IgD-negative memory B cell (primary cell): Measurements from ENCODE around the gene MXD4. TPM values are rescaled to one million over a fixed set of nuclear protein-coding genes. Genes with fewer than 3 reads are reported as not detected.

Experiments
- H3K27ac Mint-ChIP-seq, 3 donors: one replicate each; pipeline ENCODE4 v1.8.0; 2020 to 2022; ENCODE audit warnings: mild to moderate bottlenecking in 3 of 3, mixed read lengths in 3 of 3, moderate library complexity in 1 of 3
- H3K27me3 Mint-ChIP-seq: one replicate; pipeline ENCODE4 v1.8.0; 2021; ENCODE audit warnings: mixed read lengths
- H3K36me3 Mint-ChIP-seq: one replicate; pipeline ENCODE4 v1.8.0; 2020; ENCODE audit warnings: mild to moderate bottlenecking, mixed read lengths
- H3K4me1 Mint-ChIP-seq, 3 donors: one replicate each; pipeline ENCODE4 v1.8.0; 2020 to 2022; ENCODE audit warnings: mixed read lengths in 3 of 3, mild to moderate bottlenecking in 1 of 3
- H3K4me3 Mint-ChIP-seq, 4 donors: one replicate each; pipeline ENCODE4 v1.8.0; 2020 to 2022; ENCODE audit warnings: mild to moderate bottlenecking in 4 of 4, mixed read lengths in 4 of 4, moderate library complexity in 3 of 4
- H3K9me3 Mint-ChIP-seq, 3 donors: one replicate each; pipeline ENCODE4 v1.8.0; 2020 to 2021; ENCODE audit warnings: mixed read lengths in 3 of 3, mild to moderate bottlenecking in 1 of 3
- polyA plus RNA-seq: library from polyadenylated mRNA; unstranded; fragments of 300-500 nt; fragmentation: Illumina TruSeq; gene quantifications from one replicate; pipeline ENCODE4 v1.2.3, GENCODE V29; 2021

Gene MXD4
- polyA plus RNA-seq, 1 donor from 2014 or later = 31.1 TPM

DNA sequence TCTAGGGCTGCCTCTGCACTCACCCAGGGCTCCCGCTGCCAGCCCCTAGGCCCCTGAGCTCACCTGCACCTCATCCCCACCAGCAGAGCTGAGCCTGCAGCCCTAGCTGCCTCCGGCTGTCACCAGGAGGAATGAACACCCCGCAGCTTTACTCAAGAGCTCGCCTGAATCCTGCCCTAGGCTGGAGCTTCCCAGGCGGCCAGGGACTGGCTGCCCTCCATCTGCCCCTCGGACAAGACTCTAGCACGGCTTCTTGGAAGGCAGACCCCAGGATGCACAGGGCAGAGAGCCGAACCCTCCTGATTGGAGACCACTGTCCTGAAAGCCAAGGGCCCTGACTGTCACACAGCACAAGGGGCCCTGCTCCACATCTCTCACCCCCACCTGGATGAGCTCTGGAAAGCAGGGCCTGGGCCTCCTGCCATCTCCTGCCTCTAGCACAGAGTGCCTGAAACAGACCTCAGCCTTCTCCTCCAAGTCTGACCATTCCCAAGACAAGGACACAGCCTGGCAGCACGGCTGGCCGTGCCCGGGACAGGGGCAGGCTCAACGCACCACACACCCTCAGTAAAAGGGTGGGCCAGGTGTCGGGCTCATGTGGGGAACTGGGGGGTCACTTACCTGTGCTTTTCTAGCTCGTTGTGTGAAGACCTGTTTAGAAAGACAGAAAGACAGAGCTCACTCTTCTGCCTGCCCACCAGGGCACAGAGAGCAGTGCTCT lies 4.4 kb downstream of the MXD4 start:
- H3K4me1 Mint-ChIP-seq = peaks cover 4 to 19% (median 7%) of the 10 kb centered on the region in 3 donors
- H3K9me3 Mint-ChIP-seq = no peaks in the 10 kb centered on the region
- H3K27ac Mint-ChIP-seq = peak overlapping the region in 2 of 3 donors; percentile 80
- no peaks in the 10 kb centered on the region for H3K27me3 Mint-ChIP-seq
- H3K36me3 Mint-ChIP-seq = peaks cover 2% of the 10 kb centered on the region
- H3K4me3 Mint-ChIP-seq = peak overlapping the region in 2 of 4 donors; percentile 54 to 65

GRCh38 chr4:2256781-2257191 lies 5.1 kb downstream of the MXD4 start:
- peaks cover 4 to 19% (median 7%) of the 10 kb centered on the region in 3 donors for H3K4me1 Mint-ChIP-seq
- H3K27ac Mint-ChIP-seq = peak overlapping the region; percentile 69 to 80 (median 80)
- peaks cover 2% of the 10 kb centered on the region for H3K36me3 Mint-ChIP-seq
- H3K27me3 Mint-ChIP-seq = no peaks in the 10 kb centered on the region
- H3K4me3 Mint-ChIP-seq = peak overlapping the region in 3 of 4 donors; percentile 16 to 81 (median 65)
- H3K9me3 Mint-ChIP-seq = no peaks in the 10 kb centered on the region

DNA sequence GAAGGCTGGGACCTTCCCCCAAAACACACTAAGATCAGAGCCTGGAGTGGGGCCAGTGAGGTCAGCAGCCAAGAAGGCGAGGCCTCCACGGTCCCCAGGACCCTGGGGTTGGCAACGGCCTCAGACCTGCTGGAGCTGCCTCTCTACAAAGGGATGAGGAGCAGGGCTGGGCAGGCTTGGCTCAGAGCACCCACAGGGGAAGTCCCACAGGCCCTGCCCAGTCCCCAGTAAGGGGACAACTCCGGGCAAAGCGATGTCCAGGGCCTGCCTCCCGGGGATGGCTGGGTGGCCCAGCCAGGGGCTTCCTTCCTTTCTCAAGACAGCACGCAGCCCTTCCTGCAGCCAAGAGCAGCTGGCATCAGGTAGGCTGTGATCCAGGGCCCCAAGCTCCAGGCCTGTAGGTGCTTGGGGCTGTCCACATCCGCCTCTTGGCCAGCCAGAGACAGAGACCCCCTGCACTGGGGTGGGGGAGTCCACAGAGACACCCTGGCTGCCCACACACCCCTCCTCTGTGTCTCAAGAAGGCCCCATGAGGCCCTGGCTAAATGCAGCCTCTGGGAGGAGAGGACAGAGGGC lies 5.7 kb downstream of the MXD4 start:
- H3K4me3 Mint-ChIP-seq = no peak overlapping the region
- peaks cover 4 to 19% (median 7%) of the 10 kb centered on the region in 3 donors for H3K4me1 Mint-ChIP-seq
- peak overlapping the region in 1 of 3 donors; percentile 69 for H3K27ac Mint-ChIP-seq

GRCh38 chr4:2255501-2256155 lies 6.3 kb downstream of the MXD4 start:
- Mint-ChIP-seq H3K4me3 (peak overlapping the region in 1 of 4 donors; percentile 48), H3K27ac (no peak overlapping the region)

More for the DNA sequence above, 5.7 kb downstream of the MXD4 start:
- peaks cover 2% of the 10 kb centered on the region for H3K36me3 Mint-ChIP-seq
- H3K27me3 Mint-ChIP-seq = no peaks in the 10 kb centered on the region
- no peaks in the 10 kb centered on the region for H3K9me3 Mint-ChIP-seq

DNA sequence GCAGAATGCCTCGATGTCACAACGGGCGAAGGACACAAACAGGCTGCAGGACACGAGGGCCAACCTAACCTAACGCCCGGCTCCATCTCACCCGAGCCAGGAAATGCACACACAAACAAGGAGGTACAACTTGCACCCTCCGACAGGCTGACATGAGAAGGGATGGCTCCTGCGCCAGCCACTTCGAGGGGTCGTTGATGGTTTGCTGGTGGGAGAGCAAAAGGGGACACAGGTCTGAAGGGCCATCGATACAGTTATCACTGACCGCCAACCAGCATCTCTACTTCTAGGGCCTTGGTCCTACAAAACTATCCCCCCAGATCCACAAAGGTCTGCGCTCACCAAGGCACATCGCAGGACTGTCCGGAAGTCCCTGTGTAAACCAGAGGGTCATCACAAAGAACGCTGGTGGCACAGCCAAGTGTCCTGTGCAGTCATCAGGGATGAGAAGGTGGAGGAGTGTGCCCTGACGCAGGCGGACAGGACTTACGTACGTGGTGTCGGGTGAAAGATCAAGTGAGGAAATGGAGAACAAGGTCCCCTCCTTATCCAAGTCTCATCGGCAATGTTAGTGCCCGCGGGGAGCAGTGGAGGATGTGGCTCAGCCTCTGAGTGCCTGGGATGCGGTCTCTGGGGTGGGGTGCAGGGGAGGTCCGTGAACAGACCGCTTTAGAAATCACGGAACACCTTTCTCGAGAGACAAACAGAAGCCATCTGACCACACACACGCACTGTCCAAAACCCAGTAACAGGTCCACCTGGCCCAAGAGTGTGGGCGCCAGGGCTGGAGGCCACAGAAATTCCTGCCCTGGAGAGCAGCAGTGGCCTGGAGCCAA lies 7.0 kb downstream of the MXD4 start:
- Mint-ChIP-seq H3K4me3 (peak overlapping the region in 2 of 4 donors; percentile 48 to 76), H3K36me3 (peaks cover 2% of the 10 kb centered on the region), H3K4me1 (peaks cover 4 to 16% (median 7%) of the 10 kb centered on the region in 3 donors), H3K27ac (peak overlapping the region in 2 of 3 donors; percentile 32 to 83), H3K9me3 (no peaks in the 10 kb centered on the region), H3K27me3 (no peaks in the 10 kb centered on the region)

More at GRCh38 chr4:2255501-2256155, 6.3 kb downstream of the MXD4 start:
- H3K4me1 Mint-ChIP-seq = peaks cover 4 to 19% (median 7%) of the 10 kb centered on the region in 3 donors
- peaks cover 2% of the 10 kb centered on the region for H3K36me3 Mint-ChIP-seq
- H3K27me3 Mint-ChIP-seq = no peaks in the 10 kb centered on the region
- H3K9me3 Mint-ChIP-seq = no peaks in the 10 kb centered on the region

DNA sequence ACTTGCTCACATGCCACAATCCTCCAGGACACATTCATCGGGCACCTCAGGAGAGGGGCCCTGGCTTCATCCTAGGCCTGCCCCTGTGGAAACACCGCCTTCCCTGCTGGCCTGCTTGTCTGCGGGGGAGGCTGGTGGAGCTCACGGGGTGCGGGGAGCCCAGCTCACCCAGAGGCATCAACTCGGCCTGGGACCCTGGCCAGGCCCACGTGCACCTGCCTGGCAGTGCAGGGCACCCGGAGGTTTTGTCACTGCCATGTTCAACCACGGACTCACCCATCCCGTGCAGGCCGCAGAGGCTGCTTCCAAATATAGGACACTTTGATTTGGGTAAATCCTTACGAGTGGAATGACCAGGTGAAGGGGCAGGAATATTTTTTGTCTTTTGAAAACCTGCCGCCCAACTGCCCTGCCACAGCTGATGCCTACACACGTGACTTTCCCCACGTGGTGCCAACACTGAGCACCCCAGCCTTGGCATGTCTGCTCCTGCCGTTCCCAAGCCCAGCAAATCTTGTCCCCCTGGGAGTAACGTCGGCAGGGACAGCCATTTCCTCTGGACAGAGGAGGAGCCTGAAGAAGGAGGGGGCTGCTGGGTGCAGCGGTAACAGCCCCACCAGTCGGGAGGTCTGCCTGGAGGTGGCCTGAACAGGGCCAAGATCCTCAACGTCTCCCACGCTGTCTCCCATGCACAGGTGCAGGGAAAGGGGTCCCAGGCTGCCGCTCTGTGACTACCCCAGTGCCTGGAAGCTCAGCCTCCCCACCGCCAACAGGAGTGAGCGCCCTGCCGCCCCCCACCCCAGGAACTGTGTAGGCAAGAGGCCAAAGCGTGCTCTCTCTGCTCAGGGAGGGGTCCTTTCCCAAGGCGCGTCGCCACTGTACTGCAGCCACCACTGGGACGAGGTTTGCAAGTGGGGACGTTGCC lies 8.5 kb downstream of the MXD4 start:
- Mint-ChIP-seq H3K9me3 (no peaks in the 10 kb centered on the region), H3K27me3 (no peaks in the 10 kb centered on the region), H3K4me1 (peaks cover 4 to 14% (median 7%) of the 10 kb centered on the region in 3 donors), H3K27ac (peak overlapping the region in 2 of 3 donors; percentile 49 to 86), H3K4me3 (peak overlapping the region in 1 of 4 donors; percentile 8), H3K36me3 (peaks cover 2% of the 10 kb centered on the region)

DNA sequence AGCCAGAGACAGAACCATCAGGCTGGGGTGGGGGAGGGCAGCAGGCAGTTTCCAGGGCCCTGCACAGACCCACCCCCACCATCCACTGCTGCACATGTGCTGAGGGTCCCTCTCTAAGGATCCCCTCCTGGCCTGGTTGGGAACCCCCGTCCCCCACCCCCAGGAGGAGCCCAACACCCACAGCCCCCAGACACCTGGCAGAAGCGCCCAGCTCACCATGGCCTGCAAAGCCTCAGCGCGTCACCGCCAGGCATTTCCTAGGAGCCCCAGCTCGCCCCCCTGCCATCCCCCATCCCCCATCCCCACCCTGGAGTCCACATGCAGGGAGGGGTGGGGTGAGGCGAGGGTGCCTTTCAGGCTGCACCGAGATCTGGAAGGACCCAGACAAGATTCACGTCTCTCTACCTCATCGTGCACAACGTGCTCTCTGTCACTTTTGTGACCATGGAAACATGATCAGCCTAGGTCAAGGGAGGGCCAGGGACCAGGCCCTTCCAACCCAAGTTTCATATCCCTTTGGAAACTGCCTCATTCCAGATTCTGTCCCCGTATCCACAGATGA lies 9.3 kb downstream of the MXD4 start:
- H3K9me3 Mint-ChIP-seq = no peaks in the 10 kb centered on the region
- no peak overlapping the region for H3K4me3 Mint-ChIP-seq
- H3K4me1 Mint-ChIP-seq = peaks cover 4 to 10% (median 7%) of the 10 kb centered on the region in 3 donors
- H3K27ac Mint-ChIP-seq = peak overlapping the region in 2 of 3 donors; percentile 49 to 86
- no peaks in the 10 kb centered on the region for H3K27me3 Mint-ChIP-seq
- peaks cover 2% of the 10 kb centered on the region for H3K36me3 Mint-ChIP-seq

GRCh38 chr4:2251795-2252529 lies 9.9 kb downstream of the MXD4 start:
- H3K27me3 Mint-ChIP-seq = no peaks in the 10 kb centered on the region
- no peak overlapping the region for H3K4me3 Mint-ChIP-seq
- peak overlapping the region in 1 of 3 donors; percentile 82 for H3K27ac Mint-ChIP-seq
- H3K9me3 Mint-ChIP-seq = no peaks in the 10 kb centered on the region
- H3K4me1 Mint-ChIP-seq = peaks cover 3 to 5% (median 5%) of the 10 kb centered on the region in 3 donors
- peaks cover 2% of the 10 kb centered on the region for H3K36me3 Mint-ChIP-seq

- Mint-ChIP-seq H3K4me3 (no peak overlapping the region), H3K27me3 (no peaks in the 10 kb centered on the region), H3K4me1 (peaks cover 0 to 2% (median 1%) of the 10 kb centered on the region in 3 donors), H3K27ac (peak overlapping the region in 1 of 3 donors; percentile 82), H3K9me3 (no peaks in the 10 kb centered on the region), H3K36me3 (peaks cover 2% of the 10 kb centered on the region)
Measured at GRCh38 chr4:2251073-2251794, 10.7 kb downstream of the MXD4 start.

DNA sequence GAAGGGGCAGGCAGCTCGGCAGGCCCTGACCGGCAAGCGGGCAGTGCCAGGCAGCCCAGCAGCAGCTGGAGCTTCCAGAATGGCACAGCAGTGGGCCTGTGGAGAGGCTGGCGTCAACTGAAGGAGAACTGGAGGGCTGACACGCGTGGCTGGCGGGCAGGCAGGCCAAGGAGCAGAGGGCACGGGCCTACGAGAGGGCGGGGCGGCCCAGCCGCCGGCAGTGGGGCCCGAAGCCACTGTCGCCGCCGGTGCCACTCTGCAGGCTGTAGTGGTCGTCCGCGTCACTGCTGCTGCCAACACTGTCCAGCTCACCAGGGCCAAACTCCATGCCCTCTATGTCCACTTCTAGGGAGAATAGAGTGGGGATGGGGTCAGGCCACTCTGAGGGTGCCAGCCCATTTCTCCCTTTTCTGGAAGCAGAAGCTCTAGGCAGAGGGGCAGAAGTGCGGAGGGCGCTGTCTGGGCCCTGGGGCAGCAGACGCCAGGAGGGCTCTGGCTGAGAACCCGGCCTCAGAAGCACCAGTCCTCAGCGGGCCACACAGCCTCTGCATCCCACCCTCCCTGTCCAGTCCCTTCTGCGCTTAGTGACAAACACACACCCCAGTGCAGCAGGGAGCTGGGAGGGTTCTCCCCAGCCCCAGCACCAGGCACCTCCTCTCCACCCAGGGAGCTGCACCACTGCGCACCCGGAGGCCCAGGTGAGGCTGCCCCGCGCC lies 11.4 kb downstream of the MXD4 start:
- Mint-ChIP-seq H3K27me3 (no peaks in the 10 kb centered on the region), H3K4me3 (no peak overlapping the region), H3K27ac (no peak overlapping the region), H3K9me3 (no peaks in the 10 kb centered on the region), H3K4me1 (peaks cover 0 to 2% (median 1%) of the 10 kb centered on the region in 3 donors), H3K36me3 (peaks cover 2% of the 10 kb centered on the region)

GRCh38 chr4:2249526-2250356 lies 12.2 kb downstream of the MXD4 start:
- no peaks in the 10 kb centered on the region for H3K27me3 Mint-ChIP-seq
- no peak overlapping the region for H3K27ac Mint-ChIP-seq
- H3K4me3 Mint-ChIP-seq = no peak overlapping the region
- peaks cover 0 to 1% (median 0%) of the 10 kb centered on the region in 3 donors for H3K4me1 Mint-ChIP-seq
- no peaks in the 10 kb centered on the region for H3K36me3 Mint-ChIP-seq
- no peaks in the 10 kb centered on the region for H3K9me3 Mint-ChIP-seq
